Epithelial cell of umbilical artery (primary cell): Measurements from ENCODE around the gene CENPH. TPM values are rescaled to one million over a fixed set of nuclear protein-coding genes. Genes with fewer than 3 reads are reported as not detected.

Experiments used
- total RNA-seq: library from RNA; depleted of rRNA; stranded (reverse); fragments of >200 nt; gene quantifications from 2 replicates; pipeline ENCODE4 v1.2.3, GENCODE V29; 2014

CENPH gene, protein sequence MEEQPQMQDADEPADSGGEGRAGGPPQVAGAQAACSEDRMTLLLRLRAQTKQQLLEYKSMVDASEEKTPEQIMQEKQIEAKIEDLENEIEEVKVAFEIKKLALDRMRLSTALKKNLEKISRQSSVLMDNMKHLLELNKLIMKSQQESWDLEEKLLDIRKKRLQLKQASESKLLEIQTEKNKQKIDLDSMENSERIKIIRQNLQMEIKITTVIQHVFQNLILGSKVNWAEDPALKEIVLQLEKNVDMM
- total RNA-seq = 11.6 and 17.9 TPM in 2 replicates

DNA sequence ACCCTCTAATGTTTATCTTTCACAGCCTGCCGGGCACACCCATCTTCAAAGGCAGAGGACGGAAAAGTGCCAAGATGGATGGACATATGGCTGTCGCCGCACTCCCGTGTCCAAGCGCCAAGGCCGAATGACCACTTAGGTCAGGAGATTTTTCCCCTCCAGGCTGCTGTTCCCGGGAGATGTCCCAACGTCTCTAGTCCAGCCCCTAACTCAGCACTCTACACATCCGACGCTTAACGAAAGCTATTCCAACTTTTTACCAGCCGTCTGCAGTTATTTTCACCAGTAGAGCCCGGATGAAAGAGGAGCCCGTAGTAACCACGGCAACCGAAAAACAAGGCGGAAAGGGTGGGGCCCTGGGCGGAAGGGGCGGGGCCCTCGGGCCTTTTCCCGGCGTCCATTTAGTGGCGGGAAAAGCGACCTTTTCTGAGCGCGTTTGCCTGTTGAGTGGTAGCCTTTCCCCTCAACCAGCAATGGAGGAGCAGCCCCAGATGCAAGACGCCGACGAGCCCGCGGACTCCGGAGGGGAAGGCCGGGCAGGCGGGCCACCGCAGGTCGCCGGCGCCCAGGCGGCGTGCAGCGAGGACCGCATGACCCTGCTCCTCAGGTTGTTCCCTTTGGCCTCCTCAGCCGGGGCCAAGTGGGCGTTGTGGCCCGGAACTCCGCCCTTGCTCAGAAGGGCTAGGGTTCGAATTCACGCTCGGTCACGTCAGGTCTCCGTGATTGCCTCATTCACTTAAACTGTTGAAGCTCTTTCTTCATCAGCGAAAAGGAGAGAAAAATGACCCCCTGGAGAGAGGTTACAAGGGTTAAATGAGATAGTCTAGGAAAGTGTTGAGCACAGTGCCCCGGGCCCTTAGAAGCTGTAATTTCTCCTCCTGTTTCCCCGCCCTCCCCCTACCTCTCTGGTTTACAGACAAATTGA lies at the start of gene CENPH:
CENPH (plus strand) TSS at position 422 of the 925 bp plus-strand sequence; CDS start at position 474, 52 bp downstream.

DNA sequence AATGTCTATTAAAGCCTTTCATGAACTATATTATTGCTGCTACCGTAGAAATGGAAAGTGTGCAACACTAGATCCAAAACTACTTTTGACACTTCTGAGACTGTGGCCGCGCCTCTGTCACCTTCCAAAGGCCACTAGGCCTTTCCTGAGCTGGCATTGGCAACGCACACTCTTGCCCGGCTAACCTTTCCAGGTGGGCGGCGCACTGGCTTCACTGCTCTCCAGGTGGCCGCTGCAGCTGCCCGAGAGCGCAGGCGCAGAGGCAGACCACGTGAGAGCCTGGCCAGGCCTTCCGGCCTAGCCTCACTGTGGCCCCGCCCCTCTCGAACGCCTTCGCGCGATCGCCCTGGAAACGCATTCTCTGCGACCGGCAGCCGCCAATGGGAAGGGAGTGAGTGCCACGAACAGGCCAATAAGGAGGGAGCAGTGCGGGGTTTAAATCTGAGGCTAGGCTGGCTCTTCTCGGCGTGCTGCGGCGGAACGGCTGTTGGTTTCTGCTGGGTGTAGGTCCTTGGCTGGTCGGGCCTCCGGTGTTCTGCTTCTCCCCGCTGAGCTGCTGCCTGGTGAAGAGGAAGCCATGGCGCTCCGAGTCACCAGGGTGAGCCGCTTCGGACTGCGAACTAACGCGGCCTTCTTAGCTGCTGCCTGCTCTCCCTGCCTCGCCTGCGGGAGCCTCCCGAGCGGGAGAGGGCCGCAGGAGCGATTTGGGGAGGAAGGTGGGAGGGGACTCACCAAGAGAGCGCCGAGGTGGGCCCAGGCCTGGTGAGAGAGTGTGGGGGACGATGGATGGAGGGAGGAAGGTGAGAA lies 22.5 kb upstream of the CENPH start, which contains the start of gene CCNB1:
CCNB1 (plus strand) TSS at position 465 of the 807 bp plus-strand sequence; CDS start at position 578, 113 bp downstream.

DNA sequence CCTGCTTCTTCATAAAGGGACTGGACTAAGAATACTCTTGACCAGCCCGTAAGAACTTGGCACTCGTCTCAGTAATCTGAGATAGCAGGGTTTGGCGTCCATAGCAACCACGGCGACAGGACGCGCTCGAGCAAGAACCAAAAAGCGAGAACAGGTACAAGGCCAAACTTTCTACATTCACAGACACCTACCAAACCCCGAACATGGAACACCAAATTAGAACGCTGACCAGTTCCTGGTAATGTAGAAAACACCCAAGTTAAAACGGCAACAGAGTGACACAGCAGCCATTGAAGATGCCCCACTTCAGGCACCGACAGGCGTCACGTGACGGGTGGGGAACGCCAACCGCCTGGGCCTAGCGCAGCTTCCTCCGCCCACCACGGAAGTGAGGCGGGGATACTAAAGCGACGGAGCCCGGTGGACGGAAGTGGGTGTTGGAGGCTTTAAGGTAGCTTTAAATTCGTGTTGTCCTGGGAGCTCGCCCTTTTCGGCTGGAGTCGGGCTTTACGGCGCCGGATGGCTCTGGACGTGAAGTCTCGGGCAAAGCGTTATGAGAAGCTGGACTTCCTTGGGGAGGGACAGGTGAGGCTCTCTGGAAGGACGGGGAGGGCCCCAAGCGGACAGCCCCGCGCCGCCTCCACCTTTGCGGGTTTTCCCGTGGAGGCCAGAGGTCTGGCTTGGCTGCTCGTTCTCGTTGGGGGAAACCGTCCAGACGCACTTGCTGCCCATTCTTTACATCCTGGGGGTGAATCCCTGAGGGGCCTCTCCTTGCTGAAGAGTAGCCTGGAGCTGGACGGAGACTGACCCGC lies 45.3 kb downstream of the CENPH start, which contains the start of gene CDK7:
CDK7 (plus strand) TSS at position 430 of the 812 bp plus-strand sequence; CDS start at position 520, 90 bp downstream.

Other genes starting within 250 kb of the CENPH start
- 49.7 and 58.4 TPM in 2 replicates for gene SLC30A5, start 95.6 kb upstream of the CENPH start, total RNA-seq
- gene CCNB1, start 22.4 kb upstream of the CENPH start, total RNA-seq = 232 and 364 TPM in 2 replicates
- 64.3 and 65.3 TPM in 2 replicates for gene CDK7, start 45.3 kb downstream of the CENPH start, total RNA-seq
- 3.9 and 5.8 TPM in 2 replicates for gene CCDC125, start 143.2 kb downstream of the CENPH start, total RNA-seq
- gene AK6, start 179.9 kb downstream of the CENPH start, total RNA-seq = 31.6 and 33.1 TPM in 2 replicates
- 80.9 and 127 TPM in 2 replicates for gene TAF9, start 179.9 kb downstream of the CENPH start, total RNA-seq
- gene RAD17, start 180.2 kb downstream of the CENPH start, total RNA-seq = 13.0 and 17.6 TPM in 2 replicates
- 2.9 and 4.0 TPM in 2 replicates for gene MARVELD2, start 225.5 kb downstream of the CENPH start, total RNA-seq